Liver (tissue), 9 donors: ENCODE results near the gene CFAP57. TPM values are rescaled to one million over a fixed set of nuclear protein-coding genes. Genes with fewer than 3 reads are reported as not detected.
A peak's percentile ranks its signal among the peaks of the same experiment; 100 is the strongest.

Experiments used
- DNase-seq: peaks from one replicate; pipeline ENCODE4 v3.0.0-alpha.2; 2017; ENCODE audit warnings: low spot score
- H3K27ac ChIP-seq, 2 donors: one replicate each; pipeline ENCODE4 v1.7.0; 2013; ENCODE audit warnings: inconsistent platforms in 2 of 2, low read length in 2 of 2, control low read depth in 1 of 2, low read depth in 1 of 2, mild to moderate bottlenecking in 1 of 2
- H3K27me3 ChIP-seq, 4 donors: one replicate each; pipeline versions ENCODE4 v1.6.1 to v1.7.0; 2013; ENCODE audit warnings: low read length in 3 of 4, inconsistent platforms in 1 of 4, mild to moderate bottlenecking in 1 of 4, moderate library complexity in 1 of 4; ENCODE audit not compliant: control insufficient read depth in 4 of 4, insufficient read depth in 4 of 4
- H3K36me3 ChIP-seq, 4 donors: one replicate each; pipeline versions ENCODE4 v1.6.1 to v1.7.0; 2013; ENCODE audit warnings: low read length in 3 of 4, mild to moderate bottlenecking in 3 of 4, low read depth in 1 of 4, moderate library complexity in 1 of 4; ENCODE audit not compliant: control insufficient read depth in 4 of 4, insufficient read depth in 3 of 4
- H3K4me1 ChIP-seq, 4 donors: one replicate each; pipeline versions ENCODE4 v1.6.1 to v1.7.0; 2013; ENCODE audit warnings: low read length in 3 of 4, mild to moderate bottlenecking in 3 of 4, moderate library complexity in 1 of 4; ENCODE audit not compliant: control insufficient read depth in 4 of 4, insufficient read depth in 4 of 4
- H3K4me3 ChIP-seq, 3 donors: one replicate each; pipeline versions ENCODE4 v1.6.1 to v1.7.0; 2013; ENCODE audit warnings: low read length in 3 of 3, control low read depth in 1 of 3, low read depth in 1 of 3, mild to moderate bottlenecking in 1 of 3
- H3K9ac ChIP-seq, 2 donors: one replicate each; pipeline ENCODE4 v1.7.0; 2013; ENCODE audit warnings: low read length in 2 of 2, mild to moderate bottlenecking in 2 of 2, moderate library complexity in 2 of 2, control low read depth in 1 of 2, low read depth in 1 of 2
- H3K9me3 ChIP-seq, 4 donors: one replicate each; pipeline versions ENCODE4 v1.6.1 to v1.7.0; 2013; ENCODE audit warnings: low read length in 3 of 4; ENCODE audit not compliant: control insufficient read depth in 4 of 4
- EGR1 ChIP-seq, 2 donors: IDR thresholded peaks; 2 replicates each; pipeline ENCODE4 v1.6.1; 2016 to 2018; ENCODE audit warnings: antibody characterized with exemption in 2 of 2, low read depth in 2 of 2
- FOXA1 ChIP-seq: IDR thresholded peaks from 2 replicates; pipeline ENCODE4 v1.6.1; 2016; ENCODE audit warnings: antibody characterized with exemption
- FOXA2 ChIP-seq: IDR thresholded peaks from 2 replicates; pipeline ENCODE4 v1.6.1; 2016; ENCODE audit warnings: antibody characterized with exemption
- GABPA ChIP-seq, 2 donors: IDR thresholded peaks in 1 of 2; conservative IDR thresholded peaks in 1 of 2; 2 replicates each; pipeline ENCODE4 v1.6.1; 2016; ENCODE audit warnings: antibody characterized with exemption in 2 of 2, mild to moderate bottlenecking in 1 of 2, moderate library complexity in 1 of 2
- HNF4A ChIP-seq, 2 donors: conservative IDR thresholded peaks; 2 replicates each; pipeline ENCODE4 v1.6.1; 2016; ENCODE audit warnings: antibody characterized with exemption in 2 of 2, mild to moderate bottlenecking in 2 of 2
- HNF4G ChIP-seq: IDR thresholded peaks from 2 replicates; pipeline ENCODE4 v1.6.1; 2016; ENCODE audit warnings: antibody characterized with exemption
- JUND ChIP-seq, 2 donors: IDR thresholded peaks; 2 replicates each; pipeline ENCODE4 v1.6.1; 2016; ENCODE audit warnings: antibody characterized with exemption in 2 of 2
- NR2F2 ChIP-seq: IDR thresholded peaks from 2 replicates; pipeline ENCODE4 v1.6.1; 2016; ENCODE audit warnings: antibody characterized with exemption
- REST ChIP-seq: IDR thresholded peaks from 2 replicates; pipeline ENCODE4 v1.6.1; 2016; ENCODE audit warnings: antibody characterized with exemption, mild to moderate bottlenecking
- SP1 ChIP-seq: IDR thresholded peaks from 2 replicates; pipeline ENCODE4 v1.6.1; 2018; ENCODE audit warnings: antibody characterized with exemption, mild to moderate bottlenecking
- TAF1 ChIP-seq: conservative IDR thresholded peaks from 2 replicates; pipeline ENCODE4 v1.6.1; 2016; ENCODE audit warnings: antibody characterized with exemption, mild to moderate bottlenecking
- ZBTB33 ChIP-seq: IDR thresholded peaks from 2 replicates; pipeline ENCODE4 v1.6.1; 2016; ENCODE audit warnings: antibody characterized with exemption
- WGBS: extraction: QIAGEN DNeasy Blood & Tissue Kit; methylation state at CpG from one replicate; pipeline ENCODE4 v1.1.7; 2013; 5-methylcytosine and 5-hydroxymethylcytosine counted together
- polyA plus RNA-seq, 2 donors: library from polyadenylated mRNA; stranded (reverse) in 1 of 2; unstranded in 1 of 2; fragments of 200-250 nt in 1 of 2; fragments of >200 nt in 1 of 2; fragmentation: Nextera tagmentation in 1 of 2; extraction: Ambion mirVana in 1 of 2; gene quantifications; one replicate each; pipeline versions ENCODE4 v1.2.1 to v1.2.3, GENCODE V29; 2013 to 2015
- total RNA-seq, 2 donors: library from RNA; depleted of rRNA; stranded (reverse); fragments of >200 nt; gene quantifications; one replicate each; pipeline ENCODE4 v1.2.3, GENCODE V29; 2014
- TF ChIP-seq, protein P1 (sequence below): IDR thresholded peaks from 2 replicates; pipeline ENCODE4 v1.6.1; 2016; ENCODE audit warnings: antibody characterized with exemption
- TF ChIP-seq, protein P2 (sequence below): fragments of 150-350 bp; IDR thresholded peaks from 2 replicates; pipeline ENCODE4 v1.5.1; 2017; ENCODE audit warnings: improper control_type of control experiment, low read depth, low read length; ENCODE audit not compliant: missing input control
- donor health status: healthy.
- donor health status: healthy.
- donor health status: healthy.
- donor health status: healthy.
- donor health status: healthy.

The CFAP57 gene
- total and polyA plus RNA-seq, 4 donors, result under 0.01 to 14.5 (median 0.10) TPM

DNA sequence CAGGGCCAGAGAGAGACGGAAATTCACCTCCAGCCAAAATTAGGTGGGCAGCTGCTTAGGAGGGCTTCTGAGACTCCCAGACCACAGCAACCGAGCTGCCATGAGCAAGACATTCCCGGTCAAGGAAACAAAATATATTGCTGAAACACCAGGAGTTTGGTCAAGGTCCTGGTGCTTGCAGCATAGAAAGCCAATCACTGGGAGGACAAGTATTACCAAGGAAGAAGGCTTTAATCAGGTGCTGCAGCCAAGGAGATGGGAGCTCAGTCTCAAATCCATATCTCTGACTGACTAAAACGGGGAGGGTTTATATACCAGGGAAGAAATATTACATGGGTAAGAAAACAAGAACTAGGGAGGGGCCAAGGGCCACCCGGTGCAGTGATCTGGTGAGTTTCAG lies 78.9 kb downstream of the CFAP57 start:
- H3K27ac ChIP-seq, result peak overlapping the region; percentile 74 to 79
- TF ChIP-seq TAF1, result no peak
- TF ChIP-seq HNF4A (conservative IDR thresholded peaks at IDR 0.05), result no peak
- no peak for TF ChIP-seq FOXA1
- TF ChIP-seq, protein P1, sequence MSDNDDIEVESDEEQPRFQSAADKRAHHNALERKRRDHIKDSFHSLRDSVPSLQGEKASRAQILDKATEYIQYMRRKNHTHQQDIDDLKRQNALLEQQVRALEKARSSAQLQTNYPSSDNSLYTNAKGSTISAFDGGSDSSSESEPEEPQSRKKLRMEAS, result no peak
- no peak for TF ChIP-seq FOXA2
- no peak for TF ChIP-seq SP1
- no peak for TF ChIP-seq JUND (IDR thresholded peaks at IDR 0.05)
- TF ChIP-seq, protein P2, sequence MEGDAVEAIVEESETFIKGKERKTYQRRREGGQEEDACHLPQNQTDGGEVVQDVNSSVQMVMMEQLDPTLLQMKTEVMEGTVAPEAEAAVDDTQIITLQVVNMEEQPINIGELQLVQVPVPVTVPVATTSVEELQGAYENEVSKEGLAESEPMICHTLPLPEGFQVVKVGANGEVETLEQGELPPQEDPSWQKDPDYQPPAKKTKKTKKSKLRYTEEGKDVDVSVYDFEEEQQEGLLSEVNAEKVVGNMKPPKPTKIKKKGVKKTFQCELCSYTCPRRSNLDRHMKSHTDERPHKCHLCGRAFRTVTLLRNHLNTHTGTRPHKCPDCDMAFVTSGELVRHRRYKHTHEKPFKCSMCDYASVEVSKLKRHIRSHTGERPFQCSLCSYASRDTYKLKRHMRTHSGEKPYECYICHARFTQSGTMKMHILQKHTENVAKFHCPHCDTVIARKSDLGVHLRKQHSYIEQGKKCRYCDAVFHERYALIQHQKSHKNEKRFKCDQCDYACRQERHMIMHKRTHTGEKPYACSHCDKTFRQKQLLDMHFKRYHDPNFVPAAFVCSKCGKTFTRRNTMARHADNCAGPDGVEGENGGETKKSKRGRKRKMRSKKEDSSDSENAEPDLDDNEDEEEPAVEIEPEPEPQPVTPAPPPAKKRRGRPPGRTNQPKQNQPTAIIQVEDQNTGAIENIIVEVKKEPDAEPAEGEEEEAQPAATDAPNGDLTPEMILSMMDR, result no peak
- TF ChIP-seq NR2F2, result no peak
- TF ChIP-seq ZBTB33, result no peak
- TF ChIP-seq HNF4G, result no peak
- no peak for TF ChIP-seq REST
- no peak for TF ChIP-seq GABPA (IDR thresholded peaks at IDR 0.05 in 1 of 2, conservative IDR thresholded peaks at IDR 0.05 in 1 of 2)
- H3K4me3 ChIP-seq, result no peak overlapping the region
- 71% methylated on average over 5 of the region's 5 CpGs for WGBS
- DNase-seq, result no peak
- H3K36me3 ChIP-seq, result no peaks in the 10 kb centered on the region
- H3K9ac ChIP-seq, result peak overlapping the region in 1 of 2 donors; percentile 37
- no peaks in the 10 kb centered on the region for H3K9me3 ChIP-seq
- H3K27me3 ChIP-seq, result no peaks in the 10 kb centered on the region
- peaks cover 1 to 17% (median 16%) of the 10 kb centered on the region in 4 donors for H3K4me1 ChIP-seq

GRCh38 chr1:43252225-43252624 lies 80.1 kb downstream of the CFAP57 start:
- WGBS, result 96% methylated on average over 1 of the region's 1 CpG
- Histone ChIP-seq H3K4me1 (peaks cover 4 to 29% (median 24%) of the 10 kb centered on the region in 4 donors), H3K9me3 (no peaks in the 10 kb centered on the region), H3K27ac (no peak overlapping the region), H3K36me3 (no peaks in the 10 kb centered on the region), H3K9ac (no peak overlapping the region), H3K4me3 (no peak overlapping the region), H3K27me3 (no peaks in the 10 kb centered on the region)
- DNase-seq, result no peak
- no peak for TF ChIP-seq TAF1
- no peak for TF ChIP-seq ZBTB33
- no peak for TF ChIP-seq EGR1 (IDR thresholded peaks at IDR 0.05; ENCODE audit: low read depth in 2 of 2)
- no peak for TF ChIP-seq REST
